H9 (cell line): ENCODE measurements around the gene CPSF6. TPM values are rescaled to one million over a fixed set of nuclear protein-coding genes. Genes with fewer than 3 reads are reported as not detected.

ENCODE experiments used
- DNase-seq: peaks from one replicate; pipeline ENCODE4 v3.0.0-alpha.2; 2017
- H2AFZ ChIP-seq: one replicate; pipeline ENCODE4 v1.6.1; 2013; ENCODE audit warnings: mild to moderate bottlenecking, low read length, control low read depth, moderate library complexity
- H2AK5ac ChIP-seq: 2 replicates; pipeline ENCODE4 v1.6.1; 2013; ENCODE audit warnings: low read length, control low read depth, mixed read lengths; ENCODE audit not compliant: insufficient read length
- H2BK120ac ChIP-seq: one replicate; pipeline ENCODE4 v1.6.1; 2013; ENCODE audit warnings: low read depth, mild to moderate bottlenecking, low read length, control low read depth, inconsistent platforms; ENCODE audit not compliant: poor library complexity, severe bottlenecking
- H2BK12ac ChIP-seq: 2 replicates; pipeline ENCODE4 v1.6.1; 2013; ENCODE audit warnings: low read length, control low read depth, mixed read lengths, low read depth; ENCODE audit not compliant: insufficient read length
- H2BK15ac ChIP-seq: 2 replicates; pipeline ENCODE4 v1.6.1; 2013; ENCODE audit warnings: low read depth, low read length, control low read depth
- H2BK20ac ChIP-seq: one replicate; pipeline ENCODE4 v1.6.1; 2013; ENCODE audit warnings: low read depth, mild to moderate bottlenecking, low read length, control low read depth, inconsistent platforms; ENCODE audit not compliant: poor library complexity, severe bottlenecking
- H2BK5ac ChIP-seq: 2 replicates; pipeline ENCODE4 v1.6.1; 2013; ENCODE audit warnings: low read length, control low read depth, mixed read lengths; ENCODE audit not compliant: insufficient read length
- H3K14ac ChIP-seq: 2 replicates; pipeline ENCODE4 v1.6.1; 2013; ENCODE audit warnings: low read length, control low read depth; ENCODE audit not compliant: insufficient read depth
- H3K18ac ChIP-seq: 2 replicates; pipeline ENCODE4 v1.6.1; 2013; ENCODE audit warnings: low read depth, mild to moderate bottlenecking, mixed read lengths, low read length, control low read depth; ENCODE audit not compliant: insufficient read length
- H3K23ac ChIP-seq: 2 replicates; pipeline ENCODE4 v1.6.1; 2013; ENCODE audit warnings: low read length, control low read depth, mixed read lengths, low read depth; ENCODE audit not compliant: insufficient read length
- H3K23me2 ChIP-seq: 2 replicates; pipeline ENCODE4 v1.6.1; 2013; ENCODE audit warnings: low read depth, mild to moderate bottlenecking, mixed read lengths, low read length, control low read depth; ENCODE audit not compliant: insufficient read length, poor library complexity, severe bottlenecking
- H3K27ac ChIP-seq: 2 replicates; pipeline ENCODE4 v1.5.1; 2013; ENCODE audit warnings: low read length, control low read depth, mixed read lengths, low read depth; ENCODE audit not compliant: insufficient read length
- H3K27me3 ChIP-seq: 2 replicates; pipeline ENCODE4 v1.6.1; 2013; ENCODE audit warnings: low read length, control low read depth, inconsistent platforms; ENCODE audit not compliant: insufficient read depth
- H3K4ac ChIP-seq: 2 replicates; pipeline ENCODE4 v1.6.1; 2013; ENCODE audit warnings: low read depth, mild to moderate bottlenecking, control low read depth, inconsistent platforms, low read length, moderate library complexity
- H3K4me1 ChIP-seq: 2 replicates; pipeline ENCODE4 v1.6.1; 2013; ENCODE audit warnings: low read length, control low read depth, inconsistent platforms; ENCODE audit not compliant: insufficient read depth
- H3K4me2 ChIP-seq: 2 replicates; pipeline ENCODE4 v1.6.1; 2013; ENCODE audit warnings: low read length, control low read depth, mixed read lengths; ENCODE audit not compliant: insufficient read length, insufficient read depth
- H3K56ac ChIP-seq: 2 replicates; pipeline ENCODE4 v1.6.1; 2013; ENCODE audit warnings: low read depth, mild to moderate bottlenecking, mixed read lengths, low read length, control low read depth; ENCODE audit not compliant: insufficient read length
- H3K79me1 ChIP-seq: 2 replicates; pipeline ENCODE4 v1.6.1; 2013; ENCODE audit warnings: low read depth, mild to moderate bottlenecking, moderate library complexity, low read length, control low read depth, inconsistent platforms; ENCODE audit not compliant: insufficient read depth, poor library complexity, severe bottlenecking
- H3K79me2 ChIP-seq: 2 replicates; pipeline ENCODE4 v1.6.1; 2013; ENCODE audit warnings: low read length, control low read depth, inconsistent platforms; ENCODE audit not compliant: insufficient read depth
- H3K9ac ChIP-seq: 2 replicates; pipeline ENCODE4 v1.6.1; 2013; ENCODE audit warnings: low read length, control low read depth, mixed read lengths; ENCODE audit not compliant: insufficient read length; ENCODE audit errors: extremely low read depth
- H3K9me3 ChIP-seq: one replicate; pipeline ENCODE4 v1.6.1; 2013; ENCODE audit warnings: low read depth, low read length, inconsistent platforms; ENCODE audit not compliant: control insufficient read depth
- H3T11ph ChIP-seq: one replicate; pipeline ENCODE4 v1.6.1; 2013; ENCODE audit warnings: mild to moderate bottlenecking, low read length, control low read depth, inconsistent platforms
- H4K20me1 ChIP-seq: one replicate; pipeline ENCODE4 v1.6.1; 2013; ENCODE audit not compliant: control insufficient read depth, insufficient read length, insufficient read depth
- H4K5ac ChIP-seq: 2 replicates; pipeline ENCODE4 v1.6.1; 2013; ENCODE audit warnings: low read depth, mild to moderate bottlenecking, mixed read lengths, low read length, control low read depth; ENCODE audit not compliant: insufficient read length
- H4K8ac ChIP-seq: replicated peaks from 2 replicates; pipeline ENCODE4 v1.6.1; 2013; ENCODE audit warnings: low read length, control low read depth, mixed read lengths, low read depth; ENCODE audit not compliant: insufficient read length
- H4K91ac ChIP-seq: 2 replicates; pipeline ENCODE4 v1.6.1; 2013; ENCODE audit warnings: low read depth, mild to moderate bottlenecking, moderate library complexity, mixed read lengths, low read length, control low read depth; ENCODE audit not compliant: insufficient read length
- H3K27ac Mint-ChIP-seq, 3 experiments: 2 replicates in 2 of 3; 3 replicates in 1 of 3; pipeline ENCODE4 v1.8.0; 2020 to 2021; ENCODE audit warnings: mixed read lengths in 3 of 3, mild to moderate bottlenecking in 1 of 3, moderate library complexity in 1 of 3
- H3K27me3 Mint-ChIP-seq: 2 replicates; pipeline ENCODE4 v1.8.0; 2021; ENCODE audit warnings: low read depth, mild to moderate bottlenecking, moderate library complexity, mixed read lengths
- H3K36me3 Mint-ChIP-seq, 3 experiments: 2 replicates in 2 of 3; 3 replicates in 1 of 3; pipeline ENCODE4 v1.8.0; 2020 to 2021; ENCODE audit warnings: low read depth in 3 of 3, mixed read lengths in 3 of 3; ENCODE audit not compliant: insufficient read depth in 1 of 3
- H3K4me1 Mint-ChIP-seq, 2 experiments: 2 replicates each; pipeline ENCODE4 v1.8.0; 2020; ENCODE audit warnings: mixed read lengths in 2 of 2
- H3K4me3 Mint-ChIP-seq, 2 experiments: 2 replicates in 1 of 2; 3 replicates in 1 of 2; pipeline ENCODE4 v1.8.0; 2020 to 2021; ENCODE audit warnings: mild to moderate bottlenecking in 2 of 2, mixed read lengths in 2 of 2, moderate library complexity in 1 of 2
- H3K9me3 Mint-ChIP-seq, 2 experiments: 2 replicates in 1 of 2; 3 replicates in 1 of 2; pipeline ENCODE4 v1.8.0; 2020; ENCODE audit warnings: mild to moderate bottlenecking in 2 of 2, mixed read lengths in 2 of 2, moderate library complexity in 1 of 2
- WGBS: extraction: QIAGEN DNeasy Blood & Tissue Kit; methylation state at CpG from one replicate; pipeline ENCODE4 v1.1.7; 2013; ENCODE audit warnings: missing lambda C conversion rate, low lambda C conversion rate, mixed read lengths; ENCODE audit not compliant: insufficient read length; ENCODE audit errors: extremely low coverage; 5-methylcytosine and 5-hydroxymethylcytosine counted together
- total RNA-seq: library from RNA; stranded (reverse); gene quantifications from 2 replicates; pipeline ENCODE4 v1.2.1, GENCODE V29; 2021
- TF ChIP-seq, protein P1 (sequence below): fragments of 200-600 bp; sonication (generic); conservative IDR thresholded peaks from 3 replicates; pipeline ENCODE4 v1.8.0; 2021; ENCODE audit warnings: antibody characterized with exemption, mild to moderate bottlenecking

CPSF6 gene
- total RNA-seq, 1 experiment from 2014 or later: 183 TPM

- no peaks in the 10 kb centered on the region for H3K79me1 ChIP-seq
- peaks cover 15 to 16% of the 10 kb centered on the region in 2 experiments for H3K9me3 Mint-ChIP-seq
- peaks cover 7 to 11% (median 9%) of the 10 kb centered on the region in 3 experiments; a peak in 5 of 7 replicates for H3K36me3 Mint-ChIP-seq
- H2BK120ac ChIP-seq: no peak overlapping the region
- no peak overlapping the region for H4K8ac ChIP-seq
- H3K4me1 ChIP-seq: no peaks in the 10 kb centered on the region
- WGBS: no CpG with 5 or more reads among the region's 1 CpG
- no peak overlapping the region for H3K9ac ChIP-seq
- no peak overlapping the region for H3K23ac ChIP-seq
- no peaks in the 10 kb centered on the region for H3K23me2 ChIP-seq
- TF ChIP-seq, protein P1, sequence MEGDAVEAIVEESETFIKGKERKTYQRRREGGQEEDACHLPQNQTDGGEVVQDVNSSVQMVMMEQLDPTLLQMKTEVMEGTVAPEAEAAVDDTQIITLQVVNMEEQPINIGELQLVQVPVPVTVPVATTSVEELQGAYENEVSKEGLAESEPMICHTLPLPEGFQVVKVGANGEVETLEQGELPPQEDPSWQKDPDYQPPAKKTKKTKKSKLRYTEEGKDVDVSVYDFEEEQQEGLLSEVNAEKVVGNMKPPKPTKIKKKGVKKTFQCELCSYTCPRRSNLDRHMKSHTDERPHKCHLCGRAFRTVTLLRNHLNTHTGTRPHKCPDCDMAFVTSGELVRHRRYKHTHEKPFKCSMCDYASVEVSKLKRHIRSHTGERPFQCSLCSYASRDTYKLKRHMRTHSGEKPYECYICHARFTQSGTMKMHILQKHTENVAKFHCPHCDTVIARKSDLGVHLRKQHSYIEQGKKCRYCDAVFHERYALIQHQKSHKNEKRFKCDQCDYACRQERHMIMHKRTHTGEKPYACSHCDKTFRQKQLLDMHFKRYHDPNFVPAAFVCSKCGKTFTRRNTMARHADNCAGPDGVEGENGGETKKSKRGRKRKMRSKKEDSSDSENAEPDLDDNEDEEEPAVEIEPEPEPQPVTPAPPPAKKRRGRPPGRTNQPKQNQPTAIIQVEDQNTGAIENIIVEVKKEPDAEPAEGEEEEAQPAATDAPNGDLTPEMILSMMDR: no peak
- no peak overlapping the region for H2BK5ac ChIP-seq
- no peak overlapping the region for H3K4me3 Mint-ChIP-seq
- H2BK15ac ChIP-seq: no peak overlapping the region
- no peak overlapping the region for H3K4me2 ChIP-seq
- no peak overlapping the region for H3K27ac ChIP-seq
- no peaks in the 10 kb centered on the region for H4K20me1 ChIP-seq
- H4K91ac ChIP-seq: no peak overlapping the region
- H3K4ac ChIP-seq: no peak overlapping the region
- no peaks in the 10 kb centered on the region for H3K4me1 Mint-ChIP-seq
- no peak overlapping the region for H3K27ac Mint-ChIP-seq
- H3K14ac ChIP-seq: no peak overlapping the region
- H2AK5ac ChIP-seq: no peak overlapping the region
- peaks cover 6% of the 10 kb centered on the region for H3K9me3 ChIP-seq
- no peaks in the 10 kb centered on the region for H3K27me3 ChIP-seq
- no peak overlapping the region for H3K18ac ChIP-seq
- no peak overlapping the region for H3T11ph ChIP-seq
- H2AFZ ChIP-seq: no peak overlapping the region
- no peak overlapping the region for H2BK20ac ChIP-seq
- no peak overlapping the region for H2BK12ac ChIP-seq
- H3K27me3 Mint-ChIP-seq: no peaks in the 10 kb centered on the region; the same call in none of the 2 replicates
- no peak overlapping the region for H4K5ac ChIP-seq
- H3K56ac ChIP-seq: no peak overlapping the region
- H3K79me2 ChIP-seq: no peaks in the 10 kb centered on the region
- no peak for DNase-seq
Measured at GRCh38 chr12:69298133-69298532, 58.8 kb downstream of the CPSF6 start.
